HG03064 (cell line): Measurements from ENCODE around the gene WRAP73.

ENCODE experiments used
- ATAC-seq: cut with Tn5 transposase; IDR thresholded peaks from one replicate; pipeline ENCODE4 v1.9.1; 2021; ENCODE audit warnings: low read depth; ENCODE audit not compliant: unreplicated experiment

The WRAP73 gene

DNA sequence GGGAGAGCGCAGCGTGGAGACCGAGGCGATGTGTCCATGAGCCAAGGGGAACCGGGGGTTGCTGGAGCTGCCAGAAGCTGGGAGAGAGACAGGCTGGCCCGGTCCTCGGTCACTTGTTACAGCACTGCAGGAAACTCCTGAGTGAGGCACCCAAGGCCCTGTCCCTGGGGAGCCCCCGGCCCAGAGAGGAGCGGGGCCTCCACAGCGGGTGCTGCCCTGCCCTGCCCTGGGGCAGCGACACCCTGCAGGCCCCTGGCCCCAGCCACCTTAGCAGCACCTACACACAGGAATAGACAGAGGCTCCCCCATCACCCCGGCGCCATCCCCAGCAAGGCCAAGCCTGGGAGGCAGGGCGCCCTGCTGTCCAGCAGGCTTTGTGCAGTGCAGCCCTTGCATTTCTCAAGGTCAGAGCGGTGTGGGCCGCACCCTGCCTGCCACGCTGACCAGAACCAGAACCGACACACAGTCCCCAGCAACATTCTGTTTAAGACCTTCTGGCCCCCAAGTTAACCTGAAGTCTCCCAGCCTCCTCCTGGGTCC lies 32.0 kb downstream of the WRAP73 start:
- ATAC-seq, result no peak

DNA sequence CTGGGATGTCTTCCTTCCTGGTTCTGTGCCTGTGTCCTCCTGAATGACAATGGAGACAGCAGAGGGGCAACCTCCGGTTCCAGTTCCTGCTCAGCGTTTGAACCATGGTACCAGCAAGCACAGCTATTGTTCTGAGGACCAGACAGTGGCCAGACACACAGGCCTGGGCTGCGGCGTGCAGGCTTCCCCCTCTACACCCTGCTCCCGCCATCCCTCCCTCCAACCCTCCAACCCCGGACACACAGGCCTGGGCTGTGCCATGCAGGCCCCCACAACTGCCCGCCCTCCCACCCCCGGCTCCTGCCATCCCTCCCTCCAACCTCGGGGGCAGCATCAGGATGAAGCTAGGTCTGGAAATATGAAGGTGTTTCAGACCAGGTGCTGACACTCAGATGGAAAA lies 33.0 kb downstream of the WRAP73 start:
- no peak for ATAC-seq

DNA sequence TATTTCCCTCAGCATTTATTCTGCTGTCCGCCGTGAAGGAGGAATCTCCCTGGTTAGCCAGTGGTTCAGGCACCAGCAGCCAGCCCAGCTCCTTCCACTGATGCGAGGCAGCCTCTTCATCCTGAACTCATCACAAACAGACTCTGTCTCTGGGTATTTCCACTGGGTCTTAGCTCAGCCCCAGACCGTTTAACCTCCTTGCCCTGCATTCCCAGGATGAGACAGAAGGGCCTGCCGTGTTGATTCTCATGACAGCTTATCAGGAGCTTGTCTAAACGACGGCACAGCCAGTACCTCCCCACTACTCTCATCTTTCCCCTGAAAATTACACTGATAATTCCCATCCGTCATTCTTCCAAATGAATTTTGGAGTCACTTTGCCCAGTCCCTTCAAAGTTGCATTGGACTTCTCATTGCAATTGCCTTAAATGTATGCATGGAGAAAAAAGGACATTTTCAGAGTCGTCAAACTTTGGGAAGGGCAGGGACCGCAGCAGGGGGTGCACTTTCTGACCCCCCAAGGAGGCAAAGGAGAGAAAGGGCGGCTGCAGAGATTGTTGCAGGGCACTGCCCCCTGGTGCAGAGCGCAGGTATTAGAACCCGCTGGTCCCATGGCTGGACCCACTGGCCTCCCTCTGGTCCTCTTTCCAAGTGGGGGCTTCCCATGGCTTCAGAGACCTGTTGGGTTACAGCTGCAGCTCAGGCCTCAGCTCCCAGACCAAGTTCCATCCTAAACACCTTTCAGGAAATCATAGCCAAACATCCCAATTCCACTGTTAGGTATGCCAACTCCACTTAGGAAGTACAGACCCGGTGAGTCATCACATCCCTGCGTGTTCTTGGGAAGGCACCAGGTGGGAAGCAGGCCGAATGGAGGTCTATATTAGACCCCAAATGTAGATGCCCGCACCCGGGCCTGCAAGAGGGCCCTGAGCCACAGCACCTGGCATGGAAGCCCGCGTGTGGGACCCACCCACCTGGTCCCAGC lies 34.9 kb downstream of the WRAP73 start:
- ATAC-seq, result no peak

DNA sequence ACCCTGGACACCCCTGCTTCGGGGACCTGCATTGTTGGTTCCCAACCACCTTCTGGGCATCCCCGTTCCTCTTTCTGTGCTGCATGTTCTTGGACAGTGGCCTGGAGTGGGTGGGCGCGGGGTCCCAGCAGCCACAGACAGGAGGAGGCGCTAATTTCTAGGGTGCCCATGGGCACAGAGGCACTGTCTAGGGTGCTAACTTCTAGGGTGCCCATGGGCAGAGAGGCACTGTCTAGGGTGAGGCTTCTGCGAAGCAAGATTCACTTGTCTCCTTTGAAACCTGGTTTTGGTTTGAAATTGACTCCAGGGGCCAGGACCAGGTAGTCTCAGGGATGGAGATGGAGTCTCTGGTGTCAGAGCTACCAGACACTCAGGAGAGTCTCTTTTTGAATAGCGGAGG lies 37.8 kb downstream of the WRAP73 start:
- no peak for ATAC-seq

DNA sequence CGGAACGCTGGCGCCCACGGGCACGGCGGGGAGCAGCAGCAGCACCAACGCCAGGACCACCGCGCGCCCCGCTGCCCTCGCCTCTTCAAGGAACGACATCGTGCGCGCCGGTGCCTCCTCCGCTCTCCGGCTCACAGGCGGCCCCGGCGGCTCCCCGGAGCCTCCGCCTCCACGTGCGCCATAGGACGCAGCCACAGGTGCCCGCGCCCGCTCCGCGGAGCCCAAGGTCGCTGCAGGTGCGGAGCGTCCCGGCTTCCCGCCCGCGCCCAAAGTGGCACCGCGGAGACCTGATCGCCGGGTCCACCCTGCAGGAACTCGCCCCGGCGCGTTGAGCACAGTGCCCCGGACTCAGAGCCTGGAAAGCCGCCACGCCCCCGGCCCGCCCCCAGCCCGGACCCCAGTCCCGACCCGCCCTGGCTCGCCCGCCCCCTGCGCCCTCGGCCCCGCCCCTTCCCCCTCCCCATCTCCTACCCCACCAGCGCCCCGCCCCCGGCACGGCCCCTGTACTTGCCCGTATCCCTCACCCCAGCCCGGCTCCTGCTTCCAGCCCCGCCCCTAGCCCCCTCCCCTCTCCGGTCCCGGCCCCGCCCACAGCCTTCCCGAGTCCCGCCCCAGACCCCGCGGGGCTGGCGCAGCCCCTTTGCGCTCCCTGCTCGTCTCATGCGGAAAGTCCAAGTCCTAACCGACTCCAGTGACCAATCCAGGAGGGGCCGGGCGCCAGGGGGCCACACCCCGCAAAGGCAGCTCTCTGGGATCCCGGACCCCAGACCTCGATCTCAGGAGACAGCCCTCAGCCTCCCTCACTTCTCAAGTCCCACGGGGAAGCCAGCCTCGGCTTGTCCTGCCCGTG lies 38.5 kb downstream of the WRAP73 start, which contains the start of gene MEGF6:
Gene MEGF6, minus strand, starts transcription at position 339 of the 850 bp plus-strand sequence. Its CDS starts 240 bp downstream, at position 99.
- ATAC-seq, result no peak

DNA sequence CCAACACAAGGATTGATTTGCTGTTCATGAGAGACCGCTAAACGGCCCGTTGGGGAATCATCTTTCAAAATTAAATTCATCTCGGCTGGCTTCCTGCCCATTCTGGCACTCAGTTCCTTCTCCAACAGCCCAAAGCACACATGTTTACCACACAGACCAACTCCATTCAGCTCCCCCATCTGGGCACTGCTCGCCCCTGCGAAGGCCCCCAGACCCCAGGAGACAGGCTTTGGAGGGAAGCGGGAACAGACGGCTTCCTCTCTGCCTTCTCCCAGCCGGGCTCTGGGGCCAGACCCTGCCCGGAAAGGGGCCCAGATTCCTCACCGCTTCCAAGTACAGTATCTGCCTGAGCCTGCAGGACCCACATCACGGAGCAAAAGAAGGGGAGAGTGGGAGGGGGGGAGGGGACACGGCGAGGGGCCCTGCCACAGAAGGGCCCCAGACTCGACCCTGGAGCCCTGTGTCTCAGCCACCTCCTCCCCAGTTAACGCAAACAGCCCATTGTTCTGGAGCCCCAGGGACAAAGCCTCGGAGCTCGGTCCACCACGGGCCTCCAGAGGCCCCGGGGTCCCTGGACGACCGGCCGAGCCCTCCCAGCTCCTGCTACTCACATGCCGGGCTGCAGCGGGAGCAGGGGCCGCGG lies 39.3 kb downstream of the WRAP73 start:
- no peak for ATAC-seq

DNA sequence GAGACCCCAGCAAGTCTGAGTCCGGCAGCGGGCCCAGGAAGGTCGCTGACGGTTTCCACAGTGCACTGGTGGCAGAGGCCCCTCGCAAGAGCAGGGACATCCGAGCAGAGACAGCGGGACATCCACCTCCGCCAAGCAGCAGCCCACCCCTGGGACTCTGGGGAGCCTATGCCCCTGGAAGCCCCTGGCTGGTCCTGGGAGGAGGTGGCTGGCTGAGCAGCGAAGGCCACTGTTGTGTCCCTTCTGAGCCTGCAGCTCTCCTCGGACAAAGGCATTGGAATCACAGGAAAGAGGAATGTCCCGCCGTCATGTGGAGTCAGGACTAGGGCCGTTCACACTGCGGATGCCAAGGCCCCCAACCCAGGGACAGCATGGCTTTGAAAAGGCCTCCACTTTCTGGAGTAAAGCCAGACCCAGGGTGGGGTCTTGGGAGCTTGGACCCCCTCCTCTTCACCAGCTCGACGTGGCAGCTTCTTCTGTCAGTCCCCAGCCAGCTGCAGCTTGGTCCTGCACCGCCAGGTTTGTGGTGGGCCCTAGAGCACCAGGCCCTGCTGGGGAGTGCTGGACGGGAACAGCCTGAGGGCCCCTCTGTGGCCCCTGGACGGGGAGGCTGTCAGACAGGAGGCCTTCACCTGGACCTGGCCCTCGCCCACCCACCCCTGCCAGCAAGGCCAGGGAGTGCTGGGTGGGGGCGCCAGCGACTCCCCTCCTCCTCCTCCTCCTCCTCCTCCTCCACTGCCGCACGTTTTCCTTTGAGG lies 40.0 kb downstream of the WRAP73 start:
- no peak for ATAC-seq

DNA sequence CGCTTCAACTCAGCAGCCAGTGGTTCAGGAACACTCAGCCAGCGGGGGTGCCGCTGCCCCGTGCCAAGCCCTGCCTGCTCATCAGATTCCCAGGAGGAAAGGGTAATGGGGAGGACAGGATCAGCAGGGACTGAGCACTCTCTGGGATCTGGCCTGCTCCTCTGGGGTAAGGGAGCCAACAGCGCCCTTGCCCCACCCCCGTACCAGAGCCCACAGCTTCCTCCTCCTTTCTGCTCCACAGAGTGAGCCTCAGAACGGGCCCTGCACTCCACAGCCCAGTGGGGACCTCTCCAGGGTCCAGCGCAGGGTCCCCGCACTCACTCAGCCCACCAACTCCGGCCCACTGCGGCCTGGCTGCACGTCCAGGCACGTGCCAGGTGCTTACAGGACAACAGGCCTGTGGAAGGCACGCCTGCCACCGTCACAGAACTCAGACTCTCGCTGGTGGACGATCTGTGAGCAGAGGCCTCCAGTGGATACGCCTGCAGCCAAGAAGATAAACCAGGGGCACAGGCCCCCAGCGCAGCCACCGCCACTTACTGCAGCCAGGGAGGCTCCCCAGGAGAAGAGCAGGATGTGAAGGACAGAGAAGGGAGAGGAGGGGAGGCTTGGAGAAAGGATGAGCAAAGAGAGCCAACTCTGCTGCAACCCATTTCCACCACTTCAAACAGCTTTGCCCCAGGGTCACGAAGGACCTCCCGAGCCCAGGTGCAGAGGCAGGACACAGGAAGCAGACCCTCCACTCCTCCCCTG lies 40.7 kb downstream of the WRAP73 start:
- ATAC-seq, result no peak

DNA sequence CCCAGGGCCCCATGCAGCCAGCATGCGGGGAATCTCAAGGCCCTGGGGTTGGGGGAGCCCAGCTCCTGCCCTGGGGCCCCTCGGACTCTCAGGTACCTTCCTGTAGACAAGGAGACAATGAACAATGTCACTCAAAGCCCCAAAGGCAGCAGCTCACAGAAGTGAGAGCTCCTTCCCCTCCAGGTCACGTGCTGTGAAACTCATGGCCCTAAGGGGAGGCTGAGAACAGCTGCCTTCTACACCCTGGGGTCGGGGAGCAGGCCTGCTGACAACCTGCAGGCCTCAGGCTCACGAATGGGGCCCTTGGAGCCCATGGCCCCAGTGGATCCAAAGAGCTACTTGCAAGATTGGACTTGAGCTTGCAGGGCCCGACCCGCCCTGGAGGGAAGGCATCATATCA lies 41.7 kb downstream of the WRAP73 start:
- ATAC-seq, result no peak

DNA sequence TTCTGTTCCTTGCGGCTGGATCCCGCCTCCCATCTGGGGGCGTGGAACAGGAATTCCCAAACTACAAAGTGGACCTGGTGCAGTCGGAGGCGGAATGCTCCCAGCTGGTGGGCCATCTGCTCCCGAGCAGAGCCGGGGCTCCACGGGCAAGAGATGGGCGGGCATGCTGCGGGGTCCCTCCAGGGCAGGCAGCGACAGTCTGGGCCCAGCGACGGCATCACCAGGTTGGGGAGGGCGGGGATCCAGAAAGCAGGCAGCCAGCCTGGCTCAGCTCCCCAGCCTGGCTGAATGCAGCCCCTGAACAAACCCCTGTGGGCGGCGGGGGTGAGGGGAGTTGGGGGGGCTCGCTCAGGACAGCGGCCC lies 42.2 kb downstream of the WRAP73 start:
- no peak for ATAC-seq

DNA sequence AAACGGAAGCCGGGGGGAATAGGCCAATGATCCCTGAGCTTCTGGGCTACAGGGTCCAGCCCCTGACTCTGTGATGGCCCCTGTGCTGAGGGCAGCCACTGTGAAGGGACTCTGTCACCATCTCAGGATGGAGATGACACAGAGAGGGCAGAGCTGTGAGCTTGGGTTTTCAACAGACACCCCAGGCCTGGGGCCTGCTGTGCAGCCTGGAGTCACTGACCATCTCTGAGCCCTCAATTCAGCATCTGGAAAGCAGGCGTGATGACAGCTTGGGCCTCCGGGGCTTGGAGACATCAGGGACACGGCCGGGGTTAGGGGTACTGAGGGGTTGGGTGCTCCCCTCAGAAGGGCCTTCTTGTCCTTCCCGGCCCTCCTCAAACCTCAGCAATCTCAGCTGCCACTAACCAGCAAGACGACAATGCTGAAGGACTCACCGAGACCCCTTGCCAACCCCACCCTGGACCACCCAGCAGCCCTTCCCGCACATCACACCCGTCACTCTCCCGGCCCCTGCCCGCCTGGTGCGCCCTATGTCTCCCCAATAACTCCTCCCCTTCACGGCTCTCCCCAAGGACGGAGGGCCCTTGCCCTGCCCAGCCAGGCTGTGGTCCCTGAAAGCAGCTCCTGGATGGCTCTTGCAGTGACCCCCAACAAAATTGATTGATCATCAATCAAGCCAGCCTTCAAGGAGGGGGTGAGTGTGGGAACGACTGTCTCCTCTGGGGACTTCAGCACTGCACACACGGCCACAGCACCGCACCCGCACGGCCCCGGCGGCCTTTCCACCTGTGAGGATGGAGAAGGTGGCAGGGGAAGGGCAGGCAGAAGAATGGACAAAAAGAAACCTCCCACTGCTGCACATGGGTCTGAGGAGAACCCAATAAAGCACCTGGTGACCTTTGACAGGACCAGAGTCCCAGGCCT lies 42.9 kb downstream of the WRAP73 start:
- ATAC-seq, result no peak

DNA sequence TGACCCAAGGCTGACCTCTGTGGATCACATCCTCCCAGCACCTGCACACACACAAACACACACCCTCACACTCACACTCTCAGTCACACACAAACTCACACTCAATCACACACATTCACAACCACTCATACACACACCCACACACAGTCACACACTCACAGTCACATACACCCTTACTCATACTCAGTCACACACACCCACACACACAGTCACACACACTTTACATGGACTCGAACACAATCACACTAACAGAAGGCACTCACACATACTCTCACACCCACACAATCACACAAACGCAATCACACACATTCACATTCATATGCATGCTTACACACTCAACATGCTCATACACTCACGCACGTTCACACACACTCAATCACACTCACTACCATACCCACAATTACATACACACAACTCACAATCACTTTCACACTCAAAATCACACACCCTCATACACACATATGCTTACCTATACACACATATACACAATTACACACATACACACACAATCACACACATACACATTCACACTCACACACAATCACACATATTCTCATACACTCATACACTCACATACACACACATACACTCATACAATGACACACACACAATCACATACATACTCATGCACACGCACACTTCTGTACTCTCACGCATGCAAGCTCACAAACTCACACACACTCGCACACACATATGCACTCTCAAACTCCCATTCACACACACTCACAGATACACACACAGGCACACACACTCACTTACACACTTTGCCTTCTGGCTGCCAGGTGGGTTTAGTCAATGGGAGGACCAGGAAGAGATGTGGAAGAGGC lies 44.7 kb downstream of the WRAP73 start:
- ATAC-seq, result no peak

DNA sequence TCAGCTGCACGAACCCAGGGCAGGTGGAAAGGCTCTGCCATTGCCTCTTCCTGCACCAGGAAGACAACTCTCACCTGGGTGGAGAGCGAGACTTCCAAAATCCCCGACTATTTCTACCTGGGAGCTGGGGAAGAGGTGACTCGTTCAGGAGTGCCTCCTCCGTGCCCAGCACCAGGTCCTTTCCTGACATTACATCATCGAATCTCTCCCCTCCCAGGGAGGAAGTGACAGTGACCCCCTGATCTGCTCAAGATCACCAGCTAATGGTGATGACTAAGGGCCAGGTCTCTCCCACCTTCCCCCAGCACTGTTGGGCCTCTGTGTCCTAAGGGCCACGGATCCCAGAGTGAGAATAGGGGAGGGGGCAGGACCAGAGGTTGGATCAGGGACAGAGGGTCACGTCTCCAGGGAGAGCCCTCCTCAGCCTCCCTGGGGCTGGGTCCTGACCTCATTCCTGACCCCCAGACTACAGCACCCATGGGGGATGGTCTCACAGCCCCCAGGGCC lies 45.4 kb downstream of the WRAP73 start:
- ATAC-seq, result no peak

DNA sequence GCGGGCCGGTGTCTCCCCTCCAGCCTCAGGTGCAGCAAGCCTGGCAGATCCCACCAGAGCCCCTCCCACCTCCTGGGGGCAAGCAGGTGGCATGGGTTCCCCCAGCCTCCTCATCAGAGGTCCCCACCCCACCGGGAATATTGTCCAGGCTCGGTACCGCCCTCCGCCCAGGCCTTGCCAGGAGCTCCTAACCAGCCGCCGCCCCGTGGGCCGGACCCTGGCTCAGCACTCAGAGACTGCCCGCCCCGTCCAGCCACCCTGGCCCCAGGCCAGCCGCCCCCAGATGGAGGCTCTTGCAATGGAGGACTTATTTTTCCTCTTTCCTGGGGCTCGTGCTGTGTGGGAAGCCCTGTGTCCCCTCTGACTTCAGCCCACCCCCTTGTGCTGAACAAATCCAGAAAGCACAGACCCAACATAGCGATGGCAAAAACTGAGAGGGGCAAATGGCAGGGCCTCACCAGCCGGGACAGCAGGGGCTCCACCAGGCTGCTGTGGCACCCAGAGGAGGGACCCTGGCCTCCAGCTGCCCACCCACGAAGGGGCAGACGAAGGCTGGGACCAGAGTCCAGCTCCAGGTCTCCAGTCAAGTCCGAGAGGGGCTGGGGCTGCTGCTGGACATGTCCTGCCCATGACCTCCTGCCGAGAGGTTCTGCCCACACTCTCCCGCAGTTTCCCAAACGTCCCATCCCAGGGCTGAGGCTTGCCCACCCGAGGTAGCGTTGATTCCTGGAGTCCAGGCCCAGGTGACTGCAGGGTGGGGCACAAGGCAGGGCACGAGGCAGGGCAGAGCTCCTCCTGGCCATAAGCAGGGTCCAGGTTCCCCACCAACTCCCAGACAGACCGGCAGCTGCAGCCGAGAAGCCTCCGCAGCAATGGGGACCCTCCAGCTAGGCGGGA lies 46.1 kb downstream of the WRAP73 start:
- no peak for ATAC-seq

DNA sequence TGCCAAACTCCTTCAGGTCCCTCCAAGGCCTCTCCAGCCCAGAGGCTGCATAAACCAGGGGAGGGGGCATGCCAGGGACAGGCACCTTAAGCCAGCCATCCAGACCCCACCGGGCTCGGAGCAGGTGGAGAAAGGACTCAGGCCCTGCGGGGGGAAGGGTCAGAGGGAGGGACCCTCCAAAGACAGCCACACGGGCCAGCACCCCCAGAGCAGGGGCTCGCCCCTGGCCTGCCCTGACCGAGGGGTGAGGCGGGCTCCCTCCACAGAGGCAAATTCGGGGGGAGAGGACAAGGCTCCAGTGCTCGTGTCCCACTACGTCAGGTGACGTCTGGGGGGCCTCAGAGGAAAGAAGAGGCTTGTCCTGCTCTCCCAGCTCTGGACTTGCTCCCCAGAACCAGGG lies 46.7 kb downstream of the WRAP73 start:
- no peak for ATAC-seq

DNA sequence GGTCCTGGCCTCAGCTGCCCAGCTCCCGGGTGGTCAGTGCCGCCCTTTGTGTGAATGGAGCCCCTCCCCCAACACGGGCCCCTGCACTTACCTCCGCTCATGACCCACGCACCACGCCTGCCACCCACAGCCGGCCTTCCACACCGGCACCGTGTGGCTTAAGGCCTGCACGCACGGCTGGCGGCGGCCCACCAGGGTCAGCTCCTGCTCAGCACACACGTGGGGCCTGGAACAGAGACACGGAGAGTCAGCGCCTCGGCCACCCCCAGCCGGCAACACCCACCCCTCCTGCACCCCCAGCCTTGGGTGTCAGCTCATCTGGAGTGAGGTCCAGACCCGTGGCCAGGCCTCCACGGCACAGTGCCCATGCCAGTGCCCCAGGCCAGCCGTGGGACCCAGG lies 47.5 kb downstream of the WRAP73 start:
- ATAC-seq, result no peak
